G401.6 (cell line): ENCODE results near the gene EIF2B5.
"Not testable (repeated sequence)": the region's sequence is repeated elsewhere in the genome, so short reads cannot be mapped to it uniquely, and the experiment has no call there.

Experiments
- FAIRE-seq: peaks from 2 replicates; lab custom pipeline; 2012; peaks lifted over from hg19 to GRCh38; lab: Jason Lieb, UNC

EIF2B5 gene

GRCh38 chr3:184148076-184148475 lies 12.9 kb downstream of the EIF2B5 start:
- no peak for FAIRE-seq

- no peak for FAIRE-seq
Measured at GRCh38 chr3:184149123-184149522, 14.0 kb downstream of the EIF2B5 start.

GRCh38 chr3:184149770-184150169 lies 14.6 kb downstream of the EIF2B5 start:
- not testable (repeated sequence) for FAIRE-seq

GRCh38 chr3:184154885-184155643 lies 19.9 kb downstream of the EIF2B5 start, which contains the start of gene DVL3:
Gene DVL3 (plus strand): TSS chr3:184155377. CDS start chr3:184155636, 259 bp downstream.
- no peak for FAIRE-seq

- no peak for FAIRE-seq
Measured at GRCh38 chr3:184155644-184156521, 20.7 kb downstream of the EIF2B5 start.

DNA sequence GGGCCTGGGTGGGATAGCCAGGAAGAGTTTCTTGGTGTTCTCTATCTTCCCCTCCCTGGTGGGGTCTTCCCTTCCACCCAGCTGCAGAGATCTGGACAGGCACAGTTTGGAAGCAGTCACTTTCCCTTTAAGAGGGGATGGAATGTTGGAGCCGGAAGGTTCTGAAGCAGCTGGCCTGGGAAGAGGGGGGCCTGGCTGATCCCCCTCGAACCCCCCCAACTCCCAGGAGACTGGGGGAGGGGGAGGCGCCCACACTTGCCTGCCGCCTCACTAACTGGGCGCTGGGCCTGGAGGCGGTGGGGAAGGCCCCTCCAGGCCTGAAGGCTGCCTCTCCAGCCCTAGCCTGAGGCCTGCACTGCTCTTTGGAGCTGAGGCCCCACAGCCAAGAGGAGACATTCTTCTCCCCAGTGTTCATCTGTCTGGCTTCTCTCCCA lies 21.4 kb downstream of the EIF2B5 start:
- no peak for FAIRE-seq

GRCh38 chr3:184157206-184157605 lies 22.0 kb downstream of the EIF2B5 start:
- no peak for FAIRE-seq

GRCh38 chr3:184158404-184158803 lies 23.2 kb downstream of the EIF2B5 start:
- FAIRE-seq: no peak

DNA sequence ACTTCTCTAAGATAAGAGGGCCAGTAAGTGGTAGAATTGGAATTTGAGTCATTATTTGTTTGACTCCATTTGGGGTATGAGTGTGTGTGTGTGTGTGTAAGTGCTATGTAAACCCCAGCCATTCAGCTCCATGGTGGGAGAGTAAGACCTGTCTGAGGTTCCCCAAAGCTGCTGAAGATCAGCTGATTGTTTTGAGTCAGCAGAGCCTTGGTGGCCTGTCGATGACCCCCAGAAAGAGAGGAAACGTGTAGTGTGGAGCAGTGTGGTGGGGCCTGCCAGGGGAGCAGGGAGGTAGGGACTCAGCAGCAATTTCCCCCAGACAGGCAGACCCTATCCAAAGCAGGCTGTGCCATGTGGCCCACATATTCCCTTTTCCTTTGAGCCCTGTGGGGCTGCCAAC lies 25.3 kb downstream of the EIF2B5 start:
- FAIRE-seq: no peak

DNA sequence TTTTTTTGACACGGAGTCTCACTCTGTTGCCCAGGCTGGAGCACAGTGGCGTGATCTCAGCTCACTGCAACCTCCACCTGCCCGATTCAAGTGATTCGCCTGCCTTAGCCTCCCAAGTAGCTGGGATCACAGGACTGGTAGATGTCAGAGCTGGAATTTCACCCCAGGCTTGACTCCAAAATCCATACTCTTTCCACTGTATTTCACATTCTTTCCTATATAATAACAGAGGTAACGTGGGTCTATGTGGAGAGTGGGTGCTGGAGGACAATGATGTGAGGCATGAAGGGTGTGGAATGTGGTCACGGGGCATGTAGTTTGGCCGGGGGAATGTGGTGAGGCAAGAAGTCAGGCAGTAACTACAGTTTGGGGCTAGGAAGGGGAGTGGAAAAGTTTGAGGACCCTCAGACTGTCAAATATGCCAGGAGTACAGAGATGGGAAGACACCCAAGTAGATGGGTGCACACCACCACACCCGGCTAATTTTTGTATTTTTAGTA lies 27.5 kb downstream of the EIF2B5 start:
- FAIRE-seq: not testable (repeated sequence)

DNA sequence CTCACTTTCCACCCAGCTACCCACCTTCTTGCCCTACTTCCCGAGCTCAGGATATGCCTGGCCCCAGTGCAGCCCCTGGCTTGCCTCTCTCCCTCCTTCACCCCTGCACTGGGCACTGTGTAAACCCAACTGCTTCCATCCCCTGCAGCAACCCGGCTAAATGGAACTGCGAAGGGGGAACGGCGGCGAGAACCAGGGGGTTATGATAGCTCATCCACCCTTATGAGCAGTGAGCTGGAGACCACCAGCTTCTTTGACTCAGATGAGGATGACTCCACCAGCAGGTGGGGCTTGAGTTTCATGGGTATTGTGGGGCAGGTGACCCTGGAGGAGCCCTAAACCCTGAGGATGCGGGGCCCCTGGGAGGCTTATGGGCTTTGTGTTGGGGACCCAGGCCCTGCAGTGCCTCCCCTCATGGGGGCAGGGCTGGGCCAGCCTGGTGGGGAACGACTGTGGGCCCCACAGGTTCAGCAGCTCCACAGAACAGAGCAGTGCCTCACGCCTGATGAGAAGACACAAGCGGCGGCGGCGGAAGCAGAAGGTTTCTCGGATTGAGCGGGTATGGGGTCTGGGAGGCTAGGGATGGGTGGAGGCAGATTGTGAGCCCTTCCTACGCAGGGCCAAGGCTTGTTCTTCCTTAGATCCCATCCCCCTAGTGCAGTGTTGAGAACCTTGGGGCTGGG lies 29.6 kb downstream of the EIF2B5 start:
- no peak for FAIRE-seq

GRCh38 chr3:184165543-184165942 lies 30.4 kb downstream of the EIF2B5 start:
- FAIRE-seq: no peak

DNA sequence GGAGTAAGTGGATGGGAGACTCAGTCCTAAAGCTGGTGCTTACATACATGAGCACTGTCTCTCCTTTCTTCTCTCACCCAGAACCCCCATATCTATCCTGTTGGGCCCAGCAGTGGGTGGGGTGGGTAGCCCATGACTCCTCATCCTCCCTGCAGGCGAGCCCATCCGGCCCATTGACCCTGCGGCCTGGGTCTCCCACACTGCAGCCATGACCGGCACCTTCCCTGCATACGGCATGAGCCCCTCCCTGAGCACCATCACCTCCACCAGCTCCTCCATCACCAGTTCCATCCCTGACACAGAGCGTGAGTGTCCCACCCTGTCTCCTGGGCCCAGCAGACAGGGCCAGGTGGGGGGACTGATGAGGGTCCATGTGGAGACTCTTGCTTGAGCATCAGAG lies 31.5 kb downstream of the EIF2B5 start:
- FAIRE-seq: no peak

GRCh38 chr3:184167786-184168185 lies 32.6 kb downstream of the EIF2B5 start:
- no peak for FAIRE-seq

- no peak for FAIRE-seq
Measured at GRCh38 chr3:184168363-184169120, 33.4 kb downstream of the EIF2B5 start.

- no peak for FAIRE-seq
Measured at GRCh38 chr3:184169896-184170875, 35.0 kb downstream of the EIF2B5 start.

DNA sequence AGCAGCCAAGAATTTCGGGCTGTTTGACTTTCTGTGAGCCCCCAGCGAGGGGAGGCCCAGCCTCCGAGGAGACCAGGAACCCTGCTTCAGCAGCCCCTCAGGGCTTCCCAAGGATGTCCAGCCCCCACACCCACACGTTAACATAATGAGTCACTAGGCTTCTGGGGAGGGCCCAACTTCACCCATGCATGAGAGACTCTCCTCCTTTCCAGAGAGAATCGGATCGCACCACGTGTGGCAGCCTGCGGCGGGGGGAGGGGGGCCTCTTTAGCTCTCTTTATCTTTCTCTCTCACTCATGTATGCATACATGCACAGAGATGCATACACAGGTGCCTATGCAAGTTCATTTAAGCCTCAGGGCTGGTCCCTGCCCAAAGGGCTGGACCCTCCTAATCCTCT lies 36.4 kb downstream of the EIF2B5 start:
- FAIRE-seq: no peak

DNA sequence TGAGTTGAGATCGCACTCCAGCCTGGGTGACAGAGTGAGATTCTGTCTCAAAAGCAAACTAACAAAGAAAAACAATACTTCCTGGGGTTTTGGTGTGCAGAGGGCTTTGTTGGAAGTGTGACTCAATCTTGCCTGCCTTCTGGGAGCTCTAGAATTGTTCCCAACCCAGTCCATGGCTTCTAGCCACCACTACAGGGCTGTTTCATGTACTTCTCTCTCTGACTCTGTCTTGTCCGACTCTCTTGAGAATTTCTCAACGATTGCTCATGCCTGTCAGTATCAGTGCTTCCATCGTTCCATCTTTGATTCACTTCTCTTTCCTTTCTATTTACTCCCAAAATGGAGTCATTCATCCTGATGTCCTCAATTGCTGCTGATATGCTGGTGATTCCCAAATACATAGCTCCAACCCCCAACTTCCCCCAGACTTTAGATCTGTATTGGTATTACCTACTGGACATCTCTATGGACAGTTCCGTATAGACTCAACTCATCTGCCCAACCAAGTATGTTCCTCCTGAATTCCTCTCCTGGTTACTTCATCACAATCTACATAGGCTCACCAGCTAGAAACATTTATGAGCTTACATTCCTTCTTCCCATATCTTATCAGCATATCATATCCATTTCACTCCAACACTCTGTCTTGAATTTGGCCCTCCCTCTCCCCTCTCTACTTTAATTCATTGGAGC lies 37.7 kb downstream of the EIF2B5 start:
- FAIRE-seq: no peak

DNA sequence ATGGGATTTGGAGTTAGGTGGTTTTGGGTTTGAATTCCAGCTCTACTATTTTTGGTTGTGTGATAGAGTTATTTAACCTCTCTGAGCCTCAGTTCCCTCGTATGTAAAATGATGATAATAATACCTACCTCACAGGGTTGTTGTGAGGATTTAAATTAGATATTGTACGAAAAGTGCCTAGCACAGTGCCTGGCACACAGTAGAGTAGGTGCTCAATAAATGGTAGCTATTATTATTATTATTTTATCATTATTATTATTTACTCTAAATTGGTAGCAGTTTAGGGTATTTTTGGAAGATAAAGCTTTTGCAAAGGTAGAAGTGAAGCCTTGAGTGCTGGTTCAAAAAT lies 38.2 kb downstream of the EIF2B5 start:
- no peak for FAIRE-seq

GRCh38 chr3:184174284-184174645 lies 39.1 kb downstream of the EIF2B5 start:
- peak; percentile 94 for FAIRE-seq
